Measurements from ENCODE around the gene PAPOLG.

Gene PAPOLG

DNA sequence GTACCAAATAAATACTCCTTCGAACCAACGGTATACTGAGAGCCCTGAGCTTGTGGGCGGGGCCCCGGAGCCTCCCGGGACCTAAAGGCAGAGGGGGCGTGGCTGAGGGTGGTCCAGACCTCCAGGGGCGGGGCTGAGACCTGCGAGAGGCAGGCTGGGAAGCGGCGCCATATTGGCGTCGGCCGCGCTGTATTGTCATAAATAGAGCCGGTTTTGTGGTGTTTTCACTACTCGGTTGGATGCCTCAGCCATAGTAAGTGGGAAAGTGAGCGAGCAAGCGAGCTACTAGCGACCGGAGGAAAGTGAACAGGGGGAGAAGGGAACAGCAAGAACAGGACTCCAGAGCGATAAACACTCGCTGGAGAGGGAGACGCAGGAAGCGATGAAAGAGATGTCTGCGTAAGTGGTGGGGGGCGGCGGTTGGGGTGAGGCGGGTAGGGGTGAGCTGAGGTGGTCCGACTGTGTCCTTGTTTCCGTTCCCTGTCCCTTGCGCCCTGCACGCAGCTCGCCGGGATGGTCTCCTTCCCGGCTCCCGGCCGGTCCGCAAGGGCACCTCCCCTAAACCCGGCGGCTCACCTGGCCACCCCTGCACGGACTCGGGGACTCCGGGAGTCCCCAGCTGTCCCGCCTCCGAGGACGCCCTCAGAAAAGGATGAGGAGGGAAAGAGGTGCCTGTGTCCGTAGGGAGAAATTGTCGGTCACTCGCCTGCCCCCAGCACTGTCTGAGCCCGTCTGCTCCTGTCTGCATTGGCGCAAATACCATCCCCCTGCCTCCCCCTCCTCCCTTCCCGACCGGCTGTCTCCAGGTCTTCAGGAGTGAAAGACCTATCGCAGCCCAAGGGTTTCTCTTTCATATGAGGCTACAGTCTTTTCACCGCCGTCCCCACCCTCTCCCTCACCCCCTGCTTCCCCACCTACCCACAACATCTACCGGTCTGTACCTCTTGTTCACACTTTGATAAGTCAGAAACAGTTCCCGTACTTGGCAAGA is at the start of gene PAPOLG:
Gene PAPOLG (plus strand): TSS at position 172 of the 991 bp plus-strand sequence. CDS start 211 bp downstream, at position 383.
- DNase-seq: peak; percentile 79 to 89

- DNase-seq: peak in 1 of 2 experiments; percentile 12
Measured at GRCh38 chr2:60707750-60708371, 48.2 kb upstream of the PAPOLG start.

GRCh38 chr2:60708630-60709320 is 47.3 kb upstream of the PAPOLG start:
- DNase-seq: no peak

GRCh38 chr2:60710707-60711106 is 45.4 kb upstream of the PAPOLG start:
- DNase-seq: no peak

- DNase-seq: no peak
Measured at GRCh38 chr2:60715561-60715960, 40.5 kb upstream of the PAPOLG start.

GRCh38 chr2:60717691-60718090 is 38.4 kb upstream of the PAPOLG start:
- no peak for DNase-seq

DNA sequence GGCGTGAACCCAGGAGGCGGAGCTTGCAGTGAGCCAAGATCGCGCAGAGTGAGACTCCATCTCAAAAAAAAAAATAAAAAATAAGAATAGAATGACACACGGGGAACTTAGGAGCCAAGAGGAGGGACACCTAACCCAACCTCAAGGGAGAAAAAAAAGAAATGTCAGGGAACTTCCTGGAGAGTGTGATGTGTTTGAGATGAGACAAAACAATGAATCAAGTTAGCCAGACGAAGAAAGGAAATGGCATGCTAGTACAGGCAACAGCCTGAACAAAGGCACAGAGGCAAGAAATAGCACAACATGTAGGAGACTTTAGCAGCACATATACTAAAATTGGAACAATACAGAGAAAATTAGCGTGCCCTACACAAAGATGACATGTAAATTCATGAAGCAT is 36.7 kb upstream of the PAPOLG start:
- no peak for DNase-seq

GRCh38 chr2:60725466-60725865 is 30.6 kb upstream of the PAPOLG start:
- DNase-seq: no peak

DNA sequence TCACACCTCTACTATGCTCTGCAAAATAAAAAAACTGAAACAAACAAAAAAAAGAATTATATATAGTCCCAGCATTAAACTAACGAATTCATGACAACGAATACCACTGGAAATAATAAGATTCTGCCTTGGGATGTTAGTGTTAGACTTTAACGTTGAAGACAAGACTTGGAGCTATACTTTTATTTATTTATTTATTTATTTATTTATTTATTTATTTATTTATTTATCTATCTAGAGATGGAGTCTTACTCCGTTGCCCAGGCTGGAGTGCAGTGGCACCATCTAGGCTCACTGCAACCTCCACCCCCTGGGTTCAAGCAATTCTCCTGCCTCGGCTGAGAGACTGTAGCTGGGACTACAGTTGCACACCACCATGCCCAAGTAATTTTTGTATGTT is 27.2 kb upstream of the PAPOLG start:
- no peak for DNase-seq

DNA sequence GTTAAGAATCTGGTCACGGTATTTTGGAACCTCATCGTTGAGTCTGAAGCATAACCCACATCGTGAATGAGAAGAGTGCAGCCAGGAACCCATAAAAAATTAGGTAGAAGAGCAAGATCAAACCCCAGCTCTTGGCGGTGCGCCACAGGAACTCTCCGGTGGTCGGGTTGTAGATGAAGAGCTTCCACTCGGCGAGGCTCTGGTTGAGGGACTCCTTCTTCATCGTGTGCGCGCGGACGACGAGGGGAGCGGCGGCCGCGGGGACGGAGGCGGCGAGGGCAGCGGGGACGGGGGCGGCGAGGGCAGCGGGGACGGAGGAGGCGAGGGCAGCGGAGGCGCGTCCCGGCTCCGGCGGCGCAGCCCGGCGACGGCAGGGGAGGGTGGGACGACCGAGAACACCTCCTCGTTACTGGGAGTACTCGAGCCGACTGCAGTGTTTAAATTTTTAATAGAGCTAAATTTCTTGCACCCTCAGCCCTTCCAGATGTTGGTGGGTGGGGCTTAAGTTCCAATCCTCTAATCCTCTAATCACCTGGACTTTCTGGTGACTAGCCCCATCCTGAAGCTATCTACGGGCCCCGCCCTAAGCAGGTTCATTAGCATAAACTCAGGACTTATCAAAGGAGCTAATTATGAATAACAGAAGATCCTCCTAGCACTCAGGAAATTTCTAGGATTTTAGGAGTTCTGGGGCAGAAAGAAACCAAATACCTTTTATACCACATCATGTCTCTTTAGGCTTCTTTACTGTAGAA is 20.4 kb upstream of the PAPOLG start:
- DNase-seq: no peak

- DNase-seq: no peak
Measured at GRCh38 chr2:60738679-60739078, 17.4 kb upstream of the PAPOLG start.

DNA sequence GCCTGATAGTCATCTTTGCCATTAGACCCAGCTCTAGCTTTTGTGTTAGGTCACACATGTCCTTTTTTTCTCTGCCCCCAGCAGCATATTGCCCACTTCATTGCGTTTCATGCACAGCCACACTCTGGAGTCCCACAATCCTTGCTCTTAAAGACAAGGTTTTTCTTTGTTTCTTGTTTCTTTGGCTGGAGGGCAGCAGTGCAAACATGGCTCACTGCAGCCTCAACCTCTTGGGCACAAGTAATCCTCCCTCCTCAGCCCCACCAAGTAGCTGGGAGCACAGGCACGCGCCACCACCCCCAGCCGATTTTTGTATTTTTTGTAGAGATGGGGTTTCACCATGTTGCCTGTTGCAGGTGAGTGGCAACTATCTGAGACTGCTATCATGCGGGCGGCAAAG is 16.9 kb upstream of the PAPOLG start:
- no peak for DNase-seq

- DNase-seq: no peak
Measured at GRCh38 chr2:60741576-60741975, 14.5 kb upstream of the PAPOLG start.

DNA sequence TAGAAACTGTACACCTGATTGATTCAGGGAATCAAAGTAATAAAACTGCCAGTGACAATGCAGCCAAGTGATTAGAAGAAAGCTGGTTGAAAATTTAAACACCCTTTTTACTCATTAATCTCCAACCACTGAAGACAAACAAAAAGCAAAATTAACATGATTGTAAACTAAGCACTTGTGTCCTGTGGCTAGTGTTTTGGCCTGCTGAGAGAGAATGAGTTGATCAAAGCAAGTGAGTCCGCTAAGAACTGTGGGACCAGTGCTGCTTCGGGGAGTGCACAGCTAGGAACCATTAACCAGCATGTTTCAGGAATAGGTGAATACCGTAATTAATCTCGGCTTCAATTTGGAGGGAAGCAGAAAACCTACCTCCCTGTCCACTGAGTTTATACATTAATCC is 13.6 kb upstream of the PAPOLG start:
- no peak for DNase-seq

GRCh38 chr2:60745330-60745729 is 10.7 kb upstream of the PAPOLG start:
- DNase-seq: no peak

DNA sequence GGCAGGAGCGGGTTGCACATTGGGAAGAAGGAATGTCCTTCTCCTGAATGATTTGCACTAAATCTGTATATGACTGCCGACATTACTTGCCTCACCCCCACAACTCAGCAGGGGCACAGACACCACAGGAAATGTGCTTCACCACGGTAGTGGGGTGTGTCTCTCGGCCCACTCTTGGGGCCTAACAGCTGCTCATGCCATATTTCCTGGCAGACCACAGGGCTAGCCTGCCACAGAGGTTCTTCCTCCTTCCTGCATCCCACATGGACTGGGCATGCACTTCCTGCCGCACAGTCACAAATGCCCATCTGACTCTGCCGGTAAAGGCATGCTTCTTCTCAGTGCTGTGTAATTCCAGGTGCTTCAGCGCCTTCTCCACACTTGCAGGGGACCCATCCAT is 10.3 kb upstream of the PAPOLG start:
- no peak for DNase-seq

DNA sequence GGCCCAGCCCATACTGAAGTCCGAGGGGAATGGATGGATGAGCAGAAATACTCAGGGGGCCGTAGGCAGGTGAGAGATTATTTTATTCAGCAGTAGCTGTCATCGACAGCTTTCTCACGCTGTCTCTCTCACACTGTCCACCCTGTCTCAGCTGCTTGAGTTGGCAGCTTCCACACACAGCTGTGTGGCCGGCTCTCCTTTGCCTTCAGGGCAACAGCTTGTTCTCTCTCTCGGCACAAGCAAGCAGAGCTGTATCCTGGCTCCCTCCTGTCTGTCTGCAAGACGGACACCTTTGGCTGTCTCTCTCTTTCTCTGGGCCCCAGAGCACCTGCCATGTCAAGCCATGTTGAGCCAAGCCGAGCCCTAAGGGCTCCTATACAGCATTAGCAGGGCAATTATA is 9.8 kb upstream of the PAPOLG start:
- DNase-seq: no peak

DNA sequence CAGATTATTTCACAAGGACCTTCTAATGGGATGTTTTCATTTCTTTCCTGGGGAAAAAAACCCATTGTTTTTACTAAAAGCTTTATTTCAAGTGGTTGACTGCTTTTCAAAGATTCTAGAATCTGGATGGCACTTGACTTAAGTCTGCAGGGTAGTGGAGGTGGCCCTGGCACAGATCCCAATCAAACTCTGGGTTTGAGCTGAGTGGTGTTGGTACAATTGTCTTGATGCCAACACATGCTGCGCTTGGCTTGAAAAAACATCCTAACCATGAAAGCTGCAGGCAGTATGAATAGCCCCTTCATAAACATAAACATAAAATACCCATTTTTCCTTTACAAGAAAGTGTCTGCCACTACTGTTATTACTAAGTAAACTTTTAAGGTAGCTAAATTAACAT is 3.6 kb downstream of the PAPOLG start:
- DNase-seq: no peak

- no peak for DNase-seq
Measured at GRCh38 chr2:60764736-60765534, 8.9 kb downstream of the PAPOLG start.

DNA sequence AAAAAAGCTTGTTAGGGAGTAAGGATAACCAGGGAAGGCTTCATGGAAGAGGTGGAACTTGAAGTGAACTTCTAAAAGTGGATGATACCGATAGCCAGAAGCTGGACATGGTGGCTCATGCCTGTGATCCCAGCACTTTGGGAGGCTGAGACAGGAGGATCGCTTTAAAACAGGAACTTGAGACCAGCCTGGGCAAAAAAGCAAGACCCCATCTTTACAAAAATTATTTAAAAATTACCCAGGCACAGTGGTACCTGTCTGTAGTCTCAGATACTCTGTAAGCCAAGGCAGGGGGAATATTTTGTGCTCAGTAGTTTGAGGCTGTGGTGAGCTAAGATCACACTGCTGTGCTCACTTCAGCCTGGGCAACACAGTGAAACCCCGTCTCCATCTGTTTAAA is 10.2 kb downstream of the PAPOLG start:
- DNase-seq: no peak

- no peak for DNase-seq
Measured at GRCh38 chr2:60771508-60771907, 15.4 kb downstream of the PAPOLG start.

GRCh38 chr2:60775048-60775639 is 19.1 kb downstream of the PAPOLG start:
- DNase-seq: no peak

All from SW 1271 (cell line).